Inflammatory macrophage treated with lipopolysaccharide for 1 hour (primary cell): Measurements from ENCODE around the gene ELP6.
A peak's percentile ranks its signal among the peaks of the same experiment; 100 is the strongest.
"Not testable (repeated sequence)": the region's sequence is repeated elsewhere in the genome, so short reads cannot be mapped to it uniquely, and the experiment has no call there.

Experiments used
- DNase-seq, 2 donors: peaks; one replicate each; pipeline ENCODE4 v3.0.0-alpha.2; 2020 to 2022

ELP6 gene

DNA sequence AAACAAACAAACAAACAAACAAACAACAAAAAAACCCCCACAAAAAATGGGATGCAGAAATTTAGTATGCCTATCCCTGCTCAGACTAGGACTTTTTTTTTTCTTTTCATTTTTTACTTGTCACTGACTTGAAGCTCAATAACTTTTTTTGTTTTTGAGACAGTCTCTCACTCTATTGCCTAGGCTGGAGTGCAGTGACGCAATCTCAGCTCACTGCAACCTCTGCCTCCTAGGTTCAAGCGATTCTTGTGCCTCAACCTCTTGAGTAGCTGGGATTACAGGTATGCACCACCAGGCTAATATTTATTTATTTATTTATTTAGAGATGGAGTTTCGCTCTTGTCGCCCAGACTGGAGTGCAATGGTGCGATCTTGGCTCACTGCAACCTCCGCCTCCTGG lies 8.2 kb downstream of the ELP6 start:
- not testable (repeated sequence) for DNase-seq

DNA sequence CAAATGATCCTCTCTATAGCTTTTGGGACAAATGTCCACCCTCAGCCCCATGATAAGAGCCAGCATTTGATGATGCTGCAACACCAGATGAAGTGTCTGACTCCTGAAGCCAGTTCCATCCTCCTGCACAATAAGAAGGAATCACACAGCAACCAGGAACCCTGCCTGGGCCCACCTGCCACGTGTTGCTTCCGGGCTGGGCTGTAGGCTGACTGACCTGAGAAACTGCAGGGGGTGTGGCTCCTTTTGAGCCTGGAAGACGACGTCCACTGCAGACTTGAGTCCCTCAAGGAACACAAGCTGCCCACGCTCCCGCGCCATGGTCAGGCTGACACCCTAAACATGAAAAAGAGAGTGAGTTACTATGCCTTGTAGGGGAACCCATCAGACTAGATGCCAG lies 9.4 kb downstream of the ELP6 start:
- no peak for DNase-seq

DNA sequence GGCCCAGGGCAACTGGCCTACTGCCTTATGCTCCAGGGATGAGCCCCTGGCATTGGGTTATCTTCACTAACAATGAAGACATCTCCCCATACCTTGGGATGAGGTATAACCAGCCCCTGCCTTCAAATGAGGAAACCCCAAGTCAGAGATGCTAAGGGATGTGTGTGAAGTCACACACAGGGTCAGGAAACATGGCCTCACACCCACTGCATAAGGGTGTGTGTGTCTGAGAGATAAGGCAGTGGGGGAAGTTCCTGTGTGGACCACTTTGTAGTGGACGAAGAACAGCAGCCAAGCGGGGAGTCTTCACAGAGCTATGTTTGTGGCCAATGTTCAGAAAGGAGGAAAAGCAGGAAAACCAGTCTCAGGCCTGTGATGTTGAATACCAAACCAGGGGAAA lies 10.5 kb downstream of the ELP6 start:
- DNase-seq: no peak

DNA sequence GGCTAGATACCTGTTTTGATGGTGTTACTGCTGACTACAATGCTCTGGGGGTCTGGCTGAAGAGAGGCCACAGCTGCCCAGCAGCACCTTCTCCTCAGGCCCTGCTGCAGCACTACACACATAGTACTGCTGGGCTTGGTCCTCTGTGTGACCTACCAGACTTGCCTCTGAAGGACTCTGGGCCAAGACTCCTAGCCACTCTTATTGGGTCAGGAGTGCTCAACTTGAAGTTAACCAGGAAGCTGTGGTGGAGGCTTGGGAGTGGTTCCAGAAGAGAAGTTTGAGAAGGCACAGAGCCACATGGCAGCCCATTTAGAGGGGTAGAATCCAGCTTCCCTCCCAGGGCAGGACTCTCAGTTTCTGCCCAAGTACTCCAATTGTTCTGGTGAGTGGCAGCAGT lies 16.6 kb downstream of the ELP6 start:
- DNase-seq: no peak

DNA sequence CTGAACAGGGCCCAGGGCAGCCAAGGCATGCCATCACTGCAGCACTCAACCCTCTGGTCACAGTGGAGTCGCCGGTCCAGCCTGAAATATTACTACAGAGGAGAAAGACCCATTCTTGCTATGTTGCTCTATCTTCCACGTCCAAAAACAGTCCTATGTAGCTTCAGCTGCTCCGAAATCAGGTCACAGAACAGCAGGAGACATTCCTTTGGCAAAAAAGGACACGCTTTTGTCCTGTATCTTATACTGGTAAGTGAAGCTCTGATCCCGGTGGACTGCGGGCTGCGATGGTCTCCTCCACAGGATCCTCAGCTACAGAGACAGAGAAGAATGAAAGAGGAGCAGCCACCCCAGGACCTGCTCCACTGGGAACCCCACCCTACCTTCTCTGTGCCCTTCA lies 17.6 kb downstream of the ELP6 start:
- DNase-seq: no peak

DNA sequence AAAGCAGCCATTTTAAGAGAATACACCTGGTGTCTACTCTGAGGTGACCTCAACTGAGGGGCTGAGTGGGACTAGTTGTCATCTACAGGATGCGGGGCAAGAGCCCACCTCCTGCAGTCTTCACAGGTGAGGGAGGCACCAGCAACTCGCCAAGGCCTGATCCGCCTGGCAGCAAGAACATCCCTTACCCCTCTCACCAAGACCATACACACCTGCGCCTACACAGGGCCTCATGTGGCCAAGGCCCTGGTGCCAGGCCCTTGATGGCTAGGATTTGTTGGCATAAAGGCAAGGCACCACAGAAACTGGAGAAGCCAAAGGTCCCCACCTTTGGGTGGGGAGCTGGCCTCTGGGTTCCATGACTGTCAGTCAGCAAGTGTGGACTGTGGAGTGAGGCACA lies 18.4 kb downstream of the ELP6 start:
- no peak for DNase-seq

DNA sequence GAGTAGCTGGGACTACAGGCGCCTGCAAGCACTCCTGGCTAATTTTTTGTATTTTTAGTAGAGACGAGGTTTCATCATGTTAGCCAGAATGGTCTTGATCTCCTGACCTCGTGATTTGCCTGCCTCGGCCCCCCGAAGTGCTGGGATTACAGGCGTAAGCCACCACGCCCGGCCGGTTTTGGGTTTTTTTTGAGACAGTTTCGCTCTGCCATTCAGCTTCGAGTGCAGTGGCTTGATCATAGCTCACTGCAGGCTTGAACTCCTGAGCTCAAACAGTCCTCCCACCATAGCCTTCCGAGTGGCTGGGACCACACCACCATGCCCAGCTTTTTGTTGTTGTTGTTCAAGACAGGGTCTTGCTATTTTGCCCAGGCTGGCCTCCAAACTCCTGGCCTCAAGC lies 21.7 kb downstream of the ELP6 start:
- no peak for DNase-seq

DNA sequence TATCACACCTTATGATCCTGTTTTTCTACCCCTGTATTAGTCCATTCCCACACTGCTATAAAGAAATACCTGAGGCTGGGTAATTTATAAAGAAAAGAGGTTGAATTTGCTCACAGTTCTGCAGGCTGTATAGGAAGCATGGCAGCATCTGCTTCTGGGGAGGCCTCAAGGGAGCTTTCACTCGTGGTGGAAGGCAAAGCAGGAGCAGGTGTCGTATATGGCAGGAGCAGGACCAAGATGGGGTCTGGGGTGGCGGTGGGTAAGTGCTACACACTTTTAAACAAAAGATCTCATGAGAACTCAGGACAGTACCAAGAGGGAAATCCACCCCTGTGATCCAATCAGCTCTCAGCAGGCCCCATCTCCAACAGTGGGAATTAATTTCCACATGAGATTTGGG lies 22.3 kb downstream of the ELP6 start:
- DNase-seq: no peak

DNA sequence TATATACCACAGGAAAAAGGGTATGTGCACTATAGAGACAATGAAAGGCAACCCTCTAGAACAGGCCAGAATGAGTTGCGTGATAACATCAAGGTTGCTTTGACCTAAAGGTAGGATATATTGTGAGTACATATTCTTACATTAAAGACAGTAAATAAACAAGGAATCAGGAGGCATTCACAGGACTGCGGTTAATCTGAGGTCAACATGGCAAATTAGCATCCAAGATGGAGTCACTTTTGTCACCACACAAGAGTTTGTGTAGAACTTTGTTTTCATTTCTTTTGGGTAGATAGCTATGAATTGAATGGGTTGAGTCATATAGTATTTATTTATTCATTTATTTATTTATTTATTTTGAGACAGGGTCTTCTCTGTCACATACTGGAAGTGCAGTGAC lies 26.2 kb downstream of the ELP6 start:
- no peak for DNase-seq

DNA sequence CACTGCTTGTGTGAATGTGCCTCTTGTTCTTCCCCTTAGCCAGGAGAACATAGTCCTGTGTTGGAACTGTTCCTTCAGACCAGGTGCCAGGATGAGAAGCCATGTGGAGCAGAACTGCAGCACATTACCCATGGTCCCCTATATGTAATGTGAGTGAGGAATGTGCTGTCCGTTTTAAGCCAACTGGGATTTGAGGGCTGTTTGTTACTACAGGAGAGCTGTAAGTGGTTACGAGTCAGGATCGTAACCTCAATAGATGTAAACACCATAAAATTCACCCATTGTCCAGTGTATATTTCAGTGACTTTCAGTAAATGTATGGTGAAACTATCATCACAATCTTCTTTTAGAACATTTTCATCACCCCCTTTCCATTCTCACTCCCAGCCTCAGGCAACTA lies 27.7 kb downstream of the ELP6 start:
- DNase-seq: no peak

DNA sequence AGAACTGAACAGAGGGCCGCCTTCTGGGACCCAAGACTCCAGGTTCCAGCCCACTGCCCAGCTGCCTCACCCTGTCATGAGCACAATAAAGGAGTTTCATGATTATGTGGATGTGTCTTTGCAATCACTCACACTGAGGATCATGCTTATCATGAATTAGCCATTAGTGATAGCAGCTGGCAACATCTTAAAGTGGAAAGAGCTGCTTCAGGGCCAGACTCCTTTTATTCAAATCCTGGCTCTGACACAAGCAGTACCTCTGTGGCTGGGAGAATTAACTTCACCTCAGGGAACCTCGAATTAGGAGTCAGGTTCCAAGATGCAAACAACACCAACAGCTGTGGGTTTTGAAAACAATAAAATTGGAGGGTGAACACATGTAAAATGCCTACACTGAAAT lies 31.1 kb downstream of the ELP6 start:
- DNase-seq: no peak

DNA sequence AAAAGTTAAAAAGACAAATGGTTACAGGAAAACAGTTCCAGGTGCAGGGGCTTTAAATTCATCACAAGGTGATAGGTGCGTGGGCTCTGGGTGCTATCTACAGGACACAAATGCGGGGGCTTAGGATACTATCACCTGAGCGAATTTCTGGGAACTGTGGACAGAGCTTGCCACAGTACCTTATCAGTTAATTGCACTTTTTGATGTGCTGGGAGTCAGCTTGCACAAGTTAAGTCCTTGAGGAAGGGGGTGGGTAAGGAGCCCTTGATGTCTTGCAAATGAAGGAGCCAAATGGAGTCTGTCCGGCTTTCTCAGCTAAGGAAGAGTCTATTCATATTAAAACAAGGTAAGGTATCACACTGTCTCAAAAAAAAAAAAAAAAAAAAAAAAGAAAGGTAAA lies 31.7 kb downstream of the ELP6 start:
- not testable (repeated sequence) for DNase-seq

DNA sequence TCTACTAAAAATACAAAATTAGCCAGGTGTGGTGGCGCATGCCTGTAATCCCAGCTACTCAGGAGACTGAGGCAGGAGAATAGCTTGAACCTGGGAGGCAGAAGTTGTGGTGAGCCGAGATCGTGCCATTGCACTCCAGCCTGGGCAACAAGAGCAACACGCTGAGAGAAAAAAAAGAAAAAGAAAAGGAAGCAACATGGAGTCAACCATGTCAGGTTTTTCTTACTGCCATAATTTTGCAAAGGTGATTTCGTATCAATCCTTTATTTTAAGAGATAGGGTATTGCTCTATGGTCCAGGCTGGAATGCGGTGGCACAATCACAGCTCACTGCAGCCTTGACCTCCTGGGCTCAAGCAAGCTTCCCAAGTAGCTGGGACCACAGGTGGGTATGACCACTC lies 33.2 kb downstream of the ELP6 start:
- DNase-seq: not testable (repeated sequence)

DNA sequence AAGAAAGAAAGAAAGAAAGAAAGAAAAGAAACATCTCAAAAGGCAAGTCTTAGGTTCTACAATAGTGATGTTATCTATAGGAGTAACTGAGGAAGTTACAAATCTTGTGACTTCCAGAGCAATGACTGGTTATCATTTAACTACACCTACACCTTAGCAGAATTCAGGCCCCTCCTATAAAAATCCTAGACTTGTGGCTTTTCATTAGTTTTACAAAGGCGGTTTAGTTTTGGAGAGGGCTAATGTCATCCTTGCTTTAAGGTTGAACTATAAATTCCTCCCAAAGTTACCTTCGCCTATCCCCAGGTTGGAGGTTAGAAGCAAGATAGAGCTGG lies 33.7 kb downstream of the ELP6 start:
- no peak for DNase-seq

DNA sequence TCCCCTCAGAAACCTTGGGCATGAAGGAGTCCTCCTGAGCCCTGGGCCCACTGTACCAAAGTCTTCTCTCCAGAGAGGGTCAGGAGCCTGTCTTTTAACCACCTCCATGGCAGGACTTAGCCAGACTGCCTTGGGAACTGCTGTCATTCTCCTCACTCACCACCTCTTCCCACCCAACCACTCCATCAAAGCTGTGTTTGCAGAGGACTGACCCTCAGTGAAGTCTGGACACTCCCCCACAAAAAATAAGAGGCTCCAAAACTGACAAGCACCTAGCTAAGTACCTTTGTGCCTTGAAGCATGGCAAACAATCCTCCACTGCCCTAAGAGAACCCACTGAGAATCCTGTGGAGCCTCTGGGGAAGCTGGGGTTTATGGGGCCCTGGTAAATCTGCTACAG lies 35.5 kb downstream of the ELP6 start:
- no peak for DNase-seq

DNA sequence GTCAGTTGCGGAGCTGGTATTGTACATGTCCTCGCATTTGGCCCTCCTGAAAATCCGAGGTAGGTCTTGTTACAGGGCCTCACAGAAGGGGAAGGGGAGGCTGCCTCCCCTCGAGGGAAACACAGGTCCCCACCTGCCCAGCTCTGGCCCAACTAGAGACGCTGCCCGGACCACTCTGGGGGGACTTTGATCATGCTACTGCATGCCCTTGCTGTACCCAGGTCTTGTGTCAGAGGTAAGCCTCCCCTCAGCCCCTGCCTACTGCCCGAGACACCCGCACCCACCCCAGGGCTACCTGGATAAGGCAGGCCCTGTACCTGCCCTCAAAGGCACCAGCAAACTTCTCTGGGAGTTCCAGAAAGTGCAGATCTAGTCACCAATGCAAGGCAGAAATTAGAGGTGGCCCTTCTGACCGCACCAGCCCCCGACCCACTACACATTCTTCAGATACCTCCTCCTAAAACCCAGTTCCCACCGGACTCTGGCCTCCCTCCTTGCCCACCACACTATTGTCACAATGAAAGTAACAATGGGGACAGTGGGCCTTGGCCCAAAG lies 36.8 kb downstream of the ELP6 start:
- no peak for DNase-seq

DNA sequence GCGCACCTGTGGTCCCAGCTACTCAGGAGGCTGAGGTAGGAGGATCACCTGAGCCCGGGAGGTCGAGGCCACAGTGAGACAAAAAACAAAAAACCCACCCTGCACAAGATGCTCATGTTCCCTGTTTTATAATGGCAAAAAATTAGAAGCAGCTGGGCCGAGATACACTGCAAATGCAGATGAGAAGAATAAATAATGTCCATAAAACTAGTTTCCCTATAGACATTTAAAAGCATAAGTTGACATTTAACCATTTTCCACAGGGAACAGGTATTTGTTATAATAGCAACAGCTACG lies 37.2 kb downstream of the ELP6 start:
- no peak for DNase-seq

DNA sequence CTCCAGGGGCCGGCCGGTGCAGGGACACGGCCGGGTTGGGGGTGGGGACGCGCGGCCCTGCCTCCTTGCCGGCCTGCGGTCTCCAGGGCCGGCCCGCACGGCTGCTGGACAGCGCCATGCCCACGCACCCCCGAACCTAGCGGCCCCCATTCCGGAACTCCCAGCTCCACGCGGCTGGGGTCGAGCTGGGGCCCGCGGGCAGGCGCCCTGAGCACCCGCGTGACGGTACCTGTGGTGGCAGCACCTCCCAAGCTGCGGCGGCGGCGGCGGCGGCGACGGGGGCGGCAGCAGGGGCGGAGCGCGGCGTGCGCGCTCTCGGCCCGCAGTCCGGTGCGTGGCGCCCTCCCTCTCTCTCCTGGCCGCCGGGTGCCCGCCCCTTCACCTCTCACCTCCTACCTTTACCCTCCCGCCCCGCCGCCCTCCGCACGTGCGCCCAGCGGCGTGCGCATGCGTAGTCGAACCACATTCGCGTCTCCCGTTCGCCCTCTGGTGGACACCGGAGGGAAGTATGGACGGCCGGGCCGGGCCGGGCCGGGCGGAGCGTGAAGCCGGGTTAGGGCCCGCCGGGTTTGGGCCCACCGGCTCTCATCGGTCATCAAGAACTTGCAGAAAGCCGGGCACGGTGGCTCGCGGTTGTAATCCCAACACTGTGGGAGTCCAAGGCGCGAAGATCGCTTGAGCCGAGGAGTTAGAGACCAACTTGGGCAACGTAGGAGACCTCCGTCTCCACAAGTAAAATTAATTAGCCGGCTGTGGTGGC lies 37.8 kb downstream of the ELP6 start, which contains the start of gene SCAP:
Gene SCAP (minus strand): TSS at position 372 of the 760 bp plus-strand sequence. CDS start 32,948 bp downstream, outside the sequence.
- peak; percentile 65 to 91 for DNase-seq

DNA sequence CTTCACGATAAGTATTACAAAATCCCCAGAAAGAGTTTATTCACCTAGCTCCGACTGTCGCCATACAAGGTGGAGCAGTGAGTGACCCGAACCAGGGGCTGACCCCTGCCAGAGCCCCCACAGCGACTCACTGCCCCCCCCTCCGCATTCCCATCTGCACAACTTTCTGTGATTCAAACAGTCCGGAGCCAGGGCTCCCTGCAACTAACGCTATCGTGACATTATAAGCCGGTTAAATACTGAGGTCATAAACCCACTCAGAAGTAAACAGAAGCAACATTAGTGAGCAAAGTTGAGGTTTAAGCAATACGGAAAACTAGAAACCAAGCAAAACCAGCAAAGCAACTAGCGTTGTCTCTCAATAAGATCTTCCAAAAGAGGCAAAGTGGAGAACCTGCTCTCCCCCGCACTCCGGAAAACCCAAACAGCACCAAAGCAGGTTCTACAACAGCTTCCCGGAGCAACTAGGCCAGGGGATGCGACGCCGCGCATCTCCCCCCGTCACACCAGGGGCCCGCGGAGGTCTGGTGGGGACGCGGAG lies 38.4 kb downstream of the ELP6 start:
- DNase-seq: peak in 1 of 2 donors; percentile 33

DNA sequence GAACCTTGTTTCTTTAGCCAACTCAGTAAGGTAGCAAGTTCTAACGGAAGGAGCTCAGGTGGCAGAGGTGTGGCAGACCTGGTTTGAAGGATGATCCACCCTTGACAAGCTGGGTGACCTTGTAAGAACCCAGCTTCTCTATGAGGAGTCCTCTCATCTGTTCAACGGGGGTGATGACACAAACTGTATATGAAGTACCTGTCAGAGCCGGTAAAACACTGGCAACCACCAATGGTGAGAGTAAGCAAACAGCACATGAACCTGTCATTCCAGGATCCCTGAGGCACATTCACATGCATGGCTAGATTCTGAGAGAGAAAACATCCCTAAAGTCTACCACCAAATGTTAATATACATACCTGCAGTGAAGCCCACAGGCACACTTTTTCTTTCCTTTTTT lies 40.1 kb downstream of the ELP6 start:
- no peak for DNase-seq

DNA sequence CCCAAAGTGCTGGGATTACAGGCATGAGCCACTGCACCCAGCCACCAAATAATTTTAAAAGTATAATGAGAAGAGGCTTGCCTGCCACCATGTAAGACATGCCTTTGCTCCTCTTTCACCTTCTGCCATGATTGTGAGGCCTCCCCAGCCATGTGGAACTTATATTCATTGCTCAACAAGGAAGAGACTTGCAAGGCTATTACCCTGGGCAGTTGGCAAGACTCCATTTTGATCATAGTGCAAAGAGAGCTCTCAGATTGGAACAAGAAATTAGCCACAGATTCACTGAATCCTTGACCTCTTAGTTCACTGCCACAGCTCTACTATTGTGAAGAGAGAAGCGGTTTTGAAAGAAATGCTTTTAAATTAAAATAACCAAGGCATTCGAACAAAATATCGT lies 43.9 kb downstream of the ELP6 start:
- no peak for DNase-seq

DNA sequence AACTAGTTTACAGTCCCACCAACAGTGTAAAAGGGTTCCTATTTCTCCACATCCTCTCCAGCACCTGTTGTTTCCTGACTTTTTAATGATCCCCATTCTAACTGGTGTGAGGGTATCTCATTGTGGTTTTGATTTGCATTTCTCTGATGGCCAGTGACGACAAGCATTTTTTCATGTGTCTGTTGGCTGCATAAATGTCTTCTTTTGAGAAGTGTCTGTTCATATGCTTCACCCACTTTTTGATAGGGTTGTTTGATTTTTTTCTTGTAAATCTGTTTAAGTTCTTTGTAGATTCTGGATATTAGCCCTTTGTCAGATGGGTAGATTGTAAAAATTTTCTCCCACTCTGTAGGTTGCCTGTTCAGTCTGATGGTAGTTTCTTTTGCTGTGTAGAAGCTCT lies 45.2 kb downstream of the ELP6 start:
- not testable (repeated sequence) for DNase-seq

DNA sequence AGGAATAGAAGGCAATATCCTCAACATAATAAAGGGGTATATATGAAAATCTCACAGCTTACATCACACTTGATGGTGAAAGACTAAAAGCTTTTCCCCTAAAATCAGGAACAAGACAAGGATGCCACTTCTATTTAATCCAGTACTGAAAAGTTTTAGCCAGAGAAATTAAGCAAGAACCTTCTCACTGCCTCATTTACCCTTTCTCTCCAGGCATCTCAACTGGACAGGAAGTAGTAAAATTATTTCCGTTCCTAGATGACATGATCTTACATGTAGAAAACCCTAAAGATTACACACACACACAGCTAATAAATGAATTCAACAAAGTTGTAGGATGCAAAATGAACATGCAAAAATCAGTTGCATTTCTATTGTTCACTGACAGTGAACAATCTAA lies 48.9 kb downstream of the ELP6 start:
- DNase-seq: peak; percentile 80

DNA sequence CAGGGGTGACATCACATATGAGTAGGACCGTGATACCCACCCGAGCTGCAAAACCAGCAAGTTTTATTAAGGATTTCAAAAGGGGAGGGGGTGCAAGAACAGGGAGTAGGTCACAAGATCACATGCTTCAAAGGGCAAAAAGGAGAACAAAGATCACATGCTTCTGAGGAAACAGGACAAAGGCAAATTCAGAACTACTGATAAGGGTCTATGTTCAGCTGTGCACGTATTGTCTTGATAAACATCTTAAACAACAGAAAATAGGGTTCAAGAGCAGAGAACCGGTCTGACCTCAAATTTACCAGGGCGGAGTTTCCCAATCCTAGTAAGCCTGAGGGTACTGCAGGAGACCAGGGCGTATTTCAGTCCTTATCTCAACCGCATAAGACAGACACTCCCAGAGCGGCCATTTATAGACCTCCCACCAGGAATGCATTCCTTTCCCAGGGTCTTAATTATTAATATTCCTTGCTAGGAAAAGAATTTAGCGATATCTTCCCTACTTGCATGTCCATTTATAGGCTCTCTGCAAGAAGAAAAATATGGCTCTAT lies 53.9 kb downstream of the ELP6 start:
- not testable (repeated sequence) for DNase-seq

DNA sequence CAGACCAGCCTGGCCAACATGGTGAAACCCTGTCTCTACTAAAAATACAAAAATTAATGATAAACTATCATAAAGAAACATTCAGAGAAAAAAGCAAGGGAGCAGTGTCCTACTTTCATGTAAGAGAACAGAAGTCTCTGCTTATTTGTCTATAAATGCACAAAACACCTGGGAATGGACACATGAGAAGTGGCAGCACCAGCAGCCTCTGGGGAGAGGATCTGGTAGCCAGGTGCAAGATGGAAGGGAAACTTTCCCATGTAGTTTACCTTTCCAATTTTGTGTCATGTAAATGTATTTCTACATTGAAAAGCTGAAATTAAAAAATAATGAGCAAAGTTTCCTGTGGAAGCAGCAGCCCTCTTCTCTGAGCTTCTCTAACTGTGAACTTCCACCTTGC lies 56.5 kb downstream of the ELP6 start:
- DNase-seq: no peak
